ENCODE results near the gene MYO9A. TPM values are rescaled to one million over a fixed set of nuclear protein-coding genes. Genes with fewer than 3 reads are reported as not detected.

The MYO9A gene
- total RNA-seq, 1 experiment from 2014 or later = 34.0 TPM

GRCh38 chr15:71853543-71853942, 264.4 kb downstream of the MYO9A start:
- H2AFZ ChIP-seq = no peak overlapping the region
- H3F3A ChIP-seq (ENCODE audit: insufficient read depth, low read depth) = no peaks in the 10 kb centered on the region
- no peak overlapping the region for H3K4me3 ChIP-seq
- H3K36me3 ChIP-seq (ENCODE audit: low read depth) = no peaks in the 10 kb centered on the region
- H3K4me1 ChIP-seq (replicated peaks; ENCODE audit: insufficient read depth) = no peaks in the 10 kb centered on the region
- ChIA-PET POLR2A (ENCODE audit: unreplicated experiment) (no interaction called here), CTCF (interaction anchor here (0.6 kb wide), 1 partner anchor 10 kb away, joined by 3 read pairs; no protein-coding TSS in a partner anchor)
- no peaks in the 10 kb centered on the region for H3K9me2 ChIP-seq (ENCODE audit: insufficient read depth)
- no peak for DNase-seq
- H3K9me3 ChIP-seq (ENCODE audit: insufficient read depth, low read depth) = no peaks in the 10 kb centered on the region
- no peak overlapping the region for H3K4me2 ChIP-seq
- TF ChIP-seq EZH2 (IDR thresholded peaks at IDR 0.05; ENCODE audit: low read depth) = no peak
- TF ChIP-seq, protein P1, sequence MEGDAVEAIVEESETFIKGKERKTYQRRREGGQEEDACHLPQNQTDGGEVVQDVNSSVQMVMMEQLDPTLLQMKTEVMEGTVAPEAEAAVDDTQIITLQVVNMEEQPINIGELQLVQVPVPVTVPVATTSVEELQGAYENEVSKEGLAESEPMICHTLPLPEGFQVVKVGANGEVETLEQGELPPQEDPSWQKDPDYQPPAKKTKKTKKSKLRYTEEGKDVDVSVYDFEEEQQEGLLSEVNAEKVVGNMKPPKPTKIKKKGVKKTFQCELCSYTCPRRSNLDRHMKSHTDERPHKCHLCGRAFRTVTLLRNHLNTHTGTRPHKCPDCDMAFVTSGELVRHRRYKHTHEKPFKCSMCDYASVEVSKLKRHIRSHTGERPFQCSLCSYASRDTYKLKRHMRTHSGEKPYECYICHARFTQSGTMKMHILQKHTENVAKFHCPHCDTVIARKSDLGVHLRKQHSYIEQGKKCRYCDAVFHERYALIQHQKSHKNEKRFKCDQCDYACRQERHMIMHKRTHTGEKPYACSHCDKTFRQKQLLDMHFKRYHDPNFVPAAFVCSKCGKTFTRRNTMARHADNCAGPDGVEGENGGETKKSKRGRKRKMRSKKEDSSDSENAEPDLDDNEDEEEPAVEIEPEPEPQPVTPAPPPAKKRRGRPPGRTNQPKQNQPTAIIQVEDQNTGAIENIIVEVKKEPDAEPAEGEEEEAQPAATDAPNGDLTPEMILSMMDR (conservative IDR thresholded peaks at IDR 0.05) = no peak
- BruUV-seq (replicated peaks) = no TSS peak
- intact Hi-C loops (cut with micrococcal nuclease; ENCODE audit: unreplicated experiment) = no loop called here
- H3K79me2 ChIP-seq (ENCODE audit: low read depth) = no peaks in the 10 kb centered on the region
- H3K27me3 ChIP-seq (ENCODE audit: insufficient read depth, low read depth) = no peaks in the 10 kb centered on the region
- H3K27ac ChIP-seq = no peak overlapping the region
- H4K20me1 ChIP-seq (ENCODE audit: insufficient read depth) = no peaks in the 10 kb centered on the region

DNA sequence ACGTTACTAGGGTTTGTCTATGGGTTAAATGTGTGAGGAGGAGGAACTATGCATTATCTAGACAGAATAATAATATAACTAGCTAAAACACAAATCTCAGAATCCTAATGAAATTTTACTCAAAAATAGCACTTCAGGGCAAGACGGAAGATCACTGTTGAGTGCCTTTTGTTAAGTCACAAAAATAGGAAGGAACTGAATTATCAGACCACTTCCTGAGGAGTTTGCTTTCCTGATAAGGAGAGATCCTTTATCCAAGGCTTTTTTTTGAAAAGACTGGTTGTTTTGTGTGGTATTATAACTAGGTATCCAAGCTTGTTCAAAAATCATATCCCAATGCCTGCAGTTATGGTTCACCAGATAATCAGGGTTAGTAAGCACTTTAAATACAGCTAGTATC, 273.0 kb downstream of the MYO9A start:
- no peak overlapping the region for H3K4me2 ChIP-seq
- no TSS peak for BruUV-seq (replicated peaks)
- POLR2A ChIA-PET (ENCODE audit: unreplicated experiment) = no interaction called here

DNA sequence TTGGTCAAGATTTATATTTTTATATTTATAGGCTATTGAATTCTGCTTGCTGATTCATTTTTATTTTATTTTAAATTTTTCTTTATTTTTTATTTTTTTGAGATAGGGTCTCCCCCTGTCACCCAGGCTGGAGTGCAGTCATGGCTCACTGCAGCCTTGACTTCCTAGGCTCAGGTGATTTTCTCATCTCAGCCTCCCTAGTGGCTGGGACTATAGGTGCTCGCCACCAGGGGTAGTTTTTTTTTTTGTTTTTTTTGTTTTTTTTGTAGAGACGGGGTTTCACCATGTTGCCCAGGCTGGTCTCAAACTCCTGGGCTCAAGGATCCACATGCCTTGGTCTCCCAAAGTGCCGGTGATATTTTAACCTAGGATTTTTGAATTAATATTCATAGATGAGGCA, 276.4 kb downstream of the MYO9A start:
- no peak overlapping the region for H3K4me3 ChIP-seq
- CTCF ChIA-PET = no interaction called here
- no peaks in the 10 kb centered on the region for H3K27me3 ChIP-seq (ENCODE audit: insufficient read depth, low read depth)
- H4K20me1 ChIP-seq (ENCODE audit: insufficient read depth) = no peaks in the 10 kb centered on the region
- TF ChIP-seq, protein P1 (conservative IDR thresholded peaks at IDR 0.05) = no peak
- TF ChIP-seq EZH2 (IDR thresholded peaks at IDR 0.05; ENCODE audit: low read depth) = no peak
- H3K27ac ChIP-seq = no peak overlapping the region
- no peaks in the 10 kb centered on the region for H3F3A ChIP-seq (ENCODE audit: insufficient read depth, low read depth)
- no peaks in the 10 kb centered on the region for H3K9me3 ChIP-seq (ENCODE audit: insufficient read depth, low read depth)
- no peak overlapping the region for H2AFZ ChIP-seq
- H3K36me3 ChIP-seq (ENCODE audit: low read depth) = no peaks in the 10 kb centered on the region
- H3K79me2 ChIP-seq (ENCODE audit: low read depth) = no peaks in the 10 kb centered on the region
- H3K4me1 ChIP-seq (replicated peaks; ENCODE audit: insufficient read depth) = no peaks in the 10 kb centered on the region
- H3K9me2 ChIP-seq (ENCODE audit: insufficient read depth) = no peaks in the 10 kb centered on the region
- DNase-seq = no peak
- intact Hi-C loops (cut with micrococcal nuclease; ENCODE audit: unreplicated experiment) = no loop called here
- BruUV-seq (replicated peaks) = no TSS peak
- POLR2A ChIA-PET (ENCODE audit: unreplicated experiment) = no interaction called here
- H3K4me2 ChIP-seq = no peak overlapping the region

More for the DNA sequence above, 273.0 kb downstream of the MYO9A start:
- Histone ChIP-seq H2AFZ (no peak overlapping the region), H3K9me3 (ENCODE audit: insufficient read depth, low read depth) (no peaks in the 10 kb centered on the region), H3K79me2 (ENCODE audit: low read depth) (no peaks in the 10 kb centered on the region), H4K20me1 (ENCODE audit: insufficient read depth) (no peaks in the 10 kb centered on the region), H3K36me3 (ENCODE audit: low read depth) (no peaks in the 10 kb centered on the region), H3K4me1 (replicated peaks; ENCODE audit: insufficient read depth) (no peaks in the 10 kb centered on the region), H3F3A (ENCODE audit: insufficient read depth, low read depth) (no peaks in the 10 kb centered on the region), H3K4me3 (no peak overlapping the region), H3K27ac (no peak overlapping the region), H3K27me3 (ENCODE audit: insufficient read depth, low read depth) (no peaks in the 10 kb centered on the region), H3K9me2 (ENCODE audit: insufficient read depth) (no peaks in the 10 kb centered on the region)
- CTCF ChIA-PET = no interaction called here
- intact Hi-C loops (cut with micrococcal nuclease; ENCODE audit: unreplicated experiment) = no loop called here
- TF ChIP-seq, protein P1 (conservative IDR thresholded peaks at IDR 0.05) = no peak
- no peak for TF ChIP-seq EZH2 (IDR thresholded peaks at IDR 0.05; ENCODE audit: low read depth)
- DNase-seq = no peak
